ENCODE measurements around the gene CCL27.

DNA sequence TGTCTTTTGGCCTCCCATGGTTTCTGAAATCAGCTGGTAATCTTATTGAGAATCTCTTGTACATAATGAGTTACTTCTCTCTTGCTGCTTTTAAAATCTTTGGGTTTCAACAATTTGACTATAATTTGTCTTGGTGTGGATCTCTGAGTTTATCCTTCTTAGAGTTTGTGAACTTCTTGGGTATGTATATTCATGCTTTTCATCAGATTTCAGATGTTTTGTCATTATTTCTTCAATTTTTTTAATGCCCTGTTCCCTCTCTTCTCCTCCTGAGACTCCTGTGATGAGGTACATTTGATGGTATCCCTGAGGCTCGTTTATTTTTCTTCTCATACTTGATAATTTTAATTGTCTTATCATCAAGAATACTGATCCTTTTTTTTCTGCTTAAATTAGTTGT, 49.7 kb upstream of the CCL27 start:
- TF ChIP-seq, protein P1, sequence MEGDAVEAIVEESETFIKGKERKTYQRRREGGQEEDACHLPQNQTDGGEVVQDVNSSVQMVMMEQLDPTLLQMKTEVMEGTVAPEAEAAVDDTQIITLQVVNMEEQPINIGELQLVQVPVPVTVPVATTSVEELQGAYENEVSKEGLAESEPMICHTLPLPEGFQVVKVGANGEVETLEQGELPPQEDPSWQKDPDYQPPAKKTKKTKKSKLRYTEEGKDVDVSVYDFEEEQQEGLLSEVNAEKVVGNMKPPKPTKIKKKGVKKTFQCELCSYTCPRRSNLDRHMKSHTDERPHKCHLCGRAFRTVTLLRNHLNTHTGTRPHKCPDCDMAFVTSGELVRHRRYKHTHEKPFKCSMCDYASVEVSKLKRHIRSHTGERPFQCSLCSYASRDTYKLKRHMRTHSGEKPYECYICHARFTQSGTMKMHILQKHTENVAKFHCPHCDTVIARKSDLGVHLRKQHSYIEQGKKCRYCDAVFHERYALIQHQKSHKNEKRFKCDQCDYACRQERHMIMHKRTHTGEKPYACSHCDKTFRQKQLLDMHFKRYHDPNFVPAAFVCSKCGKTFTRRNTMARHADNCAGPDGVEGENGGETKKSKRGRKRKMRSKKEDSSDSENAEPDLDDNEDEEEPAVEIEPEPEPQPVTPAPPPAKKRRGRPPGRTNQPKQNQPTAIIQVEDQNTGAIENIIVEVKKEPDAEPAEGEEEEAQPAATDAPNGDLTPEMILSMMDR (IDR thresholded peaks at IDR 0.05): no peak
- TF ChIP-seq POLR2A (IDR thresholded peaks at IDR 0.05): no peak
